GM23338 (cell line): ENCODE measurements around the gene ANAPC7.

Source experiments
- EZH2 ChIP-seq: fragments of 200-600 bp; sonication (generic); IDR thresholded peaks from one replicate; pipeline ENCODE4 v1.8.0; 2017; ENCODE audit warnings: antibody characterized with exemption, mild to moderate bottlenecking, low read depth; ENCODE audit not compliant: unreplicated experiment
- TF ChIP-seq, protein P1 (sequence below), 2 experiments: fragments of 200-600 bp in 1 of 2; sonication (generic) in 1 of 2; conservative IDR thresholded peaks; 2 replicates each; pipeline versions ENCODE4 v1.5.1 to v1.6.1; 2016 to 2017; ENCODE audit warnings: antibody characterized with exemption in 2 of 2, low read depth in 2 of 2, mild to moderate bottlenecking in 2 of 2, moderate library complexity in 1 of 2
- TF ChIP-seq, protein P2 (sequence below): IDR thresholded peaks from 2 replicates; pipeline ENCODE4 v1.6.1; 2016; ENCODE audit warnings: antibody characterized with exemption

DNA sequence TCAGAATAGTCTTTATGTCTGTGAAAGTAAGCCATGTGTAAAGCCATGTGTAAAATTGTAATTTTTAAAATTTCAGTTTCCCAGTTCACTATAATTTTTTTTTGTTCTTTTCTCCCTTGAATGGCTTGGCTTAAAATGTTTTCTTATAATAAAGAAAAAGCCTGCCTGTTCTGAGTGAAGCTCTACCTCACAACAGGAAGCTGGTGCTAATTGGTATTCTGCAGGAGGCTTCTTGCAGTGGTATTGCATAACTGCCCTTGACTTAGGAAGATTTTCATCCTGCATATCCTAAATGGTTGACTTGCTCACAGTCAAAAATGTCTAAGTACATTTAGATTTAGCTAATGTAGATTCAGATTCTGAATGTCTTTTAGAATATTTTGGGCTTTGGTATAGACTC, 73.0 kb downstream of the ANAPC7 start:
- TF ChIP-seq, protein P1, sequence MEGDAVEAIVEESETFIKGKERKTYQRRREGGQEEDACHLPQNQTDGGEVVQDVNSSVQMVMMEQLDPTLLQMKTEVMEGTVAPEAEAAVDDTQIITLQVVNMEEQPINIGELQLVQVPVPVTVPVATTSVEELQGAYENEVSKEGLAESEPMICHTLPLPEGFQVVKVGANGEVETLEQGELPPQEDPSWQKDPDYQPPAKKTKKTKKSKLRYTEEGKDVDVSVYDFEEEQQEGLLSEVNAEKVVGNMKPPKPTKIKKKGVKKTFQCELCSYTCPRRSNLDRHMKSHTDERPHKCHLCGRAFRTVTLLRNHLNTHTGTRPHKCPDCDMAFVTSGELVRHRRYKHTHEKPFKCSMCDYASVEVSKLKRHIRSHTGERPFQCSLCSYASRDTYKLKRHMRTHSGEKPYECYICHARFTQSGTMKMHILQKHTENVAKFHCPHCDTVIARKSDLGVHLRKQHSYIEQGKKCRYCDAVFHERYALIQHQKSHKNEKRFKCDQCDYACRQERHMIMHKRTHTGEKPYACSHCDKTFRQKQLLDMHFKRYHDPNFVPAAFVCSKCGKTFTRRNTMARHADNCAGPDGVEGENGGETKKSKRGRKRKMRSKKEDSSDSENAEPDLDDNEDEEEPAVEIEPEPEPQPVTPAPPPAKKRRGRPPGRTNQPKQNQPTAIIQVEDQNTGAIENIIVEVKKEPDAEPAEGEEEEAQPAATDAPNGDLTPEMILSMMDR (conservative IDR thresholded peaks at IDR 0.05; ENCODE audit: low read depth in 2 of 2): no peak
- no peak for TF ChIP-seq EZH2
- TF ChIP-seq, protein P2, sequence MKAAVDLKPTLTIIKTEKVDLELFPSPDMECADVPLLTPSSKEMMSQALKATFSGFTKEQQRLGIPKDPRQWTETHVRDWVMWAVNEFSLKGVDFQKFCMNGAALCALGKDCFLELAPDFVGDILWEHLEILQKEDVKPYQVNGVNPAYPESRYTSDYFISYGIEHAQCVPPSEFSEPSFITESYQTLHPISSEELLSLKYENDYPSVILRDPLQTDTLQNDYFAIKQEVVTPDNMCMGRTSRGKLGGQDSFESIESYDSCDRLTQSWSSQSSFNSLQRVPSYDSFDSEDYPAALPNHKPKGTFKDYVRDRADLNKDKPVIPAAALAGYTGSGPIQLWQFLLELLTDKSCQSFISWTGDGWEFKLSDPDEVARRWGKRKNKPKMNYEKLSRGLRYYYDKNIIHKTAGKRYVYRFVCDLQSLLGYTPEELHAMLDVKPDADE: no peak
